GM23338 (cell line): ENCODE data around the gene KCNMA1. TPM values are rescaled to one million over a fixed set of nuclear protein-coding genes. Genes with fewer than 3 reads are reported as not detected.

ENCODE experiments used
- ATAC-seq: fragments of 200-7000 bp; cut with Tn5 transposase; 3 replicates; pipeline ENCODE4 v1.9.1; 2020
- DNase-seq: peaks from one replicate; pipeline ENCODE4 v3.0.0-alpha.2; 2015; ENCODE audit warnings: low spot score
- H2AFZ ChIP-seq: fragments of 200-600 bp; sonication (generic); 2 replicates; pipeline ENCODE4 v1.8.0; 2016; ENCODE audit warnings: antibody characterized with exemption, mild to moderate bottlenecking, moderate library complexity
- H3F3A ChIP-seq: fragments of 200-600 bp; sonication (generic); replicated peaks from 2 replicates; pipeline ENCODE4 v1.8.0; 2017; ENCODE audit warnings: antibody characterized with exemption, mixed run types, low read depth
- H3K27ac ChIP-seq: fragments of 200-600 bp; sonication (generic); 2 replicates; pipeline ENCODE4 v1.6.1; 2016; ENCODE audit warnings: low read depth
- H3K27me3 ChIP-seq: fragments of 200-600 bp; sonication (generic); 2 replicates; pipeline ENCODE4 v1.8.0; 2016; ENCODE audit warnings: mild to moderate bottlenecking, mixed run types, moderate library complexity; ENCODE audit not compliant: insufficient read depth
- H3K36me3 ChIP-seq: fragments of 200-600 bp; sonication (generic); 2 replicates; pipeline ENCODE4 v1.8.0; 2016; ENCODE audit warnings: mild to moderate bottlenecking; ENCODE audit not compliant: insufficient read depth
- H3K4me1 ChIP-seq: fragments of 200-600 bp; sonication (generic); 2 replicates; pipeline ENCODE4 v1.8.0; 2016; ENCODE audit warnings: mild to moderate bottlenecking, moderate library complexity; ENCODE audit not compliant: insufficient read depth
- H3K4me2 ChIP-seq: fragments of 200-600 bp; sonication (generic); 2 replicates; pipeline ENCODE4 v1.7.1; 2017; ENCODE audit warnings: mixed run types
- H3K4me3 ChIP-seq: fragments of 200-600 bp; sonication (generic); 2 replicates; pipeline ENCODE4 v1.6.1; 2016; ENCODE audit warnings: mixed run types
- H3K79me2 ChIP-seq: fragments of 200-600 bp; sonication (generic); replicated peaks from 2 replicates; pipeline ENCODE4 v1.8.0; 2017; ENCODE audit warnings: mild to moderate bottlenecking; ENCODE audit not compliant: insufficient read depth
- H3K9me2 ChIP-seq: fragments of 200-600 bp; sonication (generic); 2 replicates; pipeline ENCODE4 v1.8.0; 2017; ENCODE audit not compliant: insufficient read depth
- H4K20me1 ChIP-seq: fragments of 200-600 bp; sonication (generic); replicated peaks from 2 replicates; pipeline ENCODE4 v1.8.0; 2017; ENCODE audit warnings: mild to moderate bottlenecking; ENCODE audit not compliant: insufficient read depth
- H3K27ac Mint-ChIP-seq: 2 replicates; pipeline ENCODE4 v1.8.0; 2020; ENCODE audit warnings: inconsistent platforms, mild to moderate bottlenecking, moderate library complexity, mixed read lengths
- H3K27me3 Mint-ChIP-seq: 3 replicates; pipeline ENCODE4 v1.8.0; 2022; ENCODE audit warnings: low read depth, mild to moderate bottlenecking, moderate library complexity, mixed read lengths, inconsistent platforms; ENCODE audit not compliant: insufficient read depth, poor library complexity
- H3K36me3 Mint-ChIP-seq: 3 replicates; pipeline ENCODE4 v1.8.0; 2021; ENCODE audit warnings: low read depth, mild to moderate bottlenecking, inconsistent platforms, moderate library complexity, mixed read lengths
- H3K4me1 Mint-ChIP-seq: 3 replicates; pipeline ENCODE4 v1.8.0; 2020; ENCODE audit warnings: mild to moderate bottlenecking, inconsistent platforms, mixed read lengths
- H3K4me3 Mint-ChIP-seq: 3 replicates; pipeline ENCODE4 v1.8.0; 2021; ENCODE audit warnings: moderate library complexity, mild to moderate bottlenecking, inconsistent platforms, mixed read lengths
- H3K9me3 Mint-ChIP-seq: 3 replicates; pipeline ENCODE4 v1.8.0; 2020; ENCODE audit warnings: moderate library complexity, mild to moderate bottlenecking, inconsistent platforms, mixed read lengths
- CREB1 ChIP-seq: fragments of 250-450 bp; sonication (Bioruptor Pico); IDR thresholded peaks from 2 replicates; pipeline ENCODE4 v1.5.0; 2020; ENCODE audit warnings: low read depth, mild to moderate bottlenecking, moderate library complexity
- EZH2 ChIP-seq: fragments of 200-600 bp; sonication (generic); IDR thresholded peaks from one replicate; pipeline ENCODE4 v1.8.0; 2017; ENCODE audit warnings: antibody characterized with exemption, mild to moderate bottlenecking, low read depth; ENCODE audit not compliant: unreplicated experiment
- EZH2phosphoT487 ChIP-seq: fragments of 200-600 bp; sonication (generic); IDR thresholded peaks from one replicate; pipeline ENCODE4 v1.8.1; 2018; ENCODE audit warnings: antibody characterized with exemption; ENCODE audit not compliant: unreplicated experiment
- JUNB ChIP-seq: IDR thresholded peaks from one replicate; pipeline ENCODE4 v1.6.1; 2016; ENCODE audit warnings: antibody characterized with exemption; ENCODE audit not compliant: unreplicated experiment
- NANOG ChIP-seq: IDR thresholded peaks from 2 replicates; pipeline ENCODE4 v1.6.1; 2016; ENCODE audit warnings: antibody characterized with exemption, borderline replicate concordance
- POLR2AphosphoS5 ChIP-seq: IDR thresholded peaks from 2 replicates; pipeline ENCODE4 v1.6.1; 2016; ENCODE audit warnings: antibody characterized with exemption, low read depth
- STAT1 ChIP-seq: IDR thresholded peaks from one replicate; pipeline ENCODE4 v1.6.1; 2016; ENCODE audit warnings: antibody characterized with exemption; ENCODE audit not compliant: unreplicated experiment
- ZNF114 ChIP-seq: fragments of 250-450 bp; sonication (Bioruptor Pico); IDR thresholded peaks from 2 replicates; pipeline ENCODE4 v1.5.0; 2020; ENCODE audit warnings: mild to moderate bottlenecking, moderate library complexity
- ZNF331 ChIP-seq: fragments of 250-450 bp; sonication (Bioruptor Pico); IDR thresholded peaks from 2 replicates; pipeline ENCODE4 v1.5.0; 2020; ENCODE audit warnings: low read depth, mild to moderate bottlenecking, moderate library complexity
- polyA plus RNA-seq: library from polyadenylated mRNA; unstranded; fragments of >200 nt; fragmentation: Nextera tagmentation; extraction: Ambion mirVana; gene quantifications from 2 replicates; pipeline ENCODE4 v1.2.1, GENCODE V29; 2016
- total RNA-seq: library from RNA; depleted of rRNA; stranded (reverse); fragments of >200 nt; shearing (Covaris generic); gene quantifications from 2 replicates; pipeline ENCODE4 v1.2.3, GENCODE V29; 2014
- TF ChIP-seq, protein P1 (sequence below): IDR thresholded peaks from 2 replicates; pipeline ENCODE4 v1.6.1; 2016; ENCODE audit warnings: antibody characterized with exemption
- TF ChIP-seq, protein P2 (sequence below): fragments of 250-450 bp; sonication (Bioruptor Pico); IDR thresholded peaks from 2 replicates; pipeline ENCODE4 v1.5.0; 2020; ENCODE audit warnings: mild to moderate bottlenecking, moderate library complexity

Gene KCNMA1
- total and polyA plus RNA-seq, 2 experiments from 2014 or later = 8.2 to 9.0 TPM

DNA sequence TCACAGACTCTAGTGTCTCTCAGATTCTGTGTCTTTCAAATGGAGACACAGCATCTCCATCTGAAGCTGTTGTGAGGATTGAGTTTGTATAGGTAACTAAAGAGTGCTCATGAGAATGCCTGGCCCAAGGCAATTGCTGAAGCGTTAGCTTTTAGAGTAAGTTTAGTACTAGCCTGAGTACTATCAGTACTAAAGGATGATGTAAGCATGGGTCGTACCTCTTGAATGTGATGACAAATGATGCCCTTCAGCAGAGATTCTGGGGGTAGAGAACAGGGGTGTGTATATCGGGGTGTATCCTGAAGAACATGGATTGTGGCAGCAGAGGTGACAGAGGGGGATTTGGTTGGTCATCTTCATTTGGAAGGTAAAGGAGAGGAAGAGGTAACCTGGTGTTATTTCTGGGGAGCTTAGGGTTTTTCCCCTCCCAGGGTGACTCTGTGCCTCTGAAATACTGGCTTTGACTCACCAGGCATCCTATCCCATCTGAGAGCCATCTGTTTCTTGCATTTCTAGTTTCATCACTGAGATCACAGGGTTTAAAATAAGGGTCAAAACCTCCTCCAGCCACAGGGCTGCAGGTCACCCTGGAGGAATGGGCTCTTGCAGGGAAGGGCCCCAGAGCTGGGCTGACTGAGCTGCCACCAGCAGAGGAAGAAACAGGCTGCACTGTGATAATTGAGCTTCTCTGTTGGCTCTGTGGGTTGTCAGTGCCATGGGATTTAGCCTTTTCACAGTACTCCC, 756.0 kb downstream of the KCNMA1 start:
- Histone ChIP-seq H3K27me3 (no peaks in the 10 kb centered on the region), H3K36me3 (no peaks in the 10 kb centered on the region), H3F3A (no peaks in the 10 kb centered on the region), H3K4me1 (no peaks in the 10 kb centered on the region; the same call in 1 of the 2 replicates), H3K27ac (no peak overlapping the region), H3K79me2 (no peaks in the 10 kb centered on the region), H2AFZ (no peak overlapping the region), H3K9me2 (peaks cover 4% of the 10 kb centered on the region; the same call in 1 of the 2 replicates), H4K20me1 (no peaks in the 10 kb centered on the region), H3K4me2 (no peak overlapping the region), H3K4me3 (no peak overlapping the region)
- no peak overlapping the region for H3K4me3 Mint-ChIP-seq
- H3K27ac Mint-ChIP-seq = no peak overlapping the region
- ATAC-seq = no peak
- no peaks in the 10 kb centered on the region for H3K36me3 Mint-ChIP-seq
- H3K27me3 Mint-ChIP-seq = peaks cover 4% of the 10 kb centered on the region
- TF ChIP-seq, protein P1, sequence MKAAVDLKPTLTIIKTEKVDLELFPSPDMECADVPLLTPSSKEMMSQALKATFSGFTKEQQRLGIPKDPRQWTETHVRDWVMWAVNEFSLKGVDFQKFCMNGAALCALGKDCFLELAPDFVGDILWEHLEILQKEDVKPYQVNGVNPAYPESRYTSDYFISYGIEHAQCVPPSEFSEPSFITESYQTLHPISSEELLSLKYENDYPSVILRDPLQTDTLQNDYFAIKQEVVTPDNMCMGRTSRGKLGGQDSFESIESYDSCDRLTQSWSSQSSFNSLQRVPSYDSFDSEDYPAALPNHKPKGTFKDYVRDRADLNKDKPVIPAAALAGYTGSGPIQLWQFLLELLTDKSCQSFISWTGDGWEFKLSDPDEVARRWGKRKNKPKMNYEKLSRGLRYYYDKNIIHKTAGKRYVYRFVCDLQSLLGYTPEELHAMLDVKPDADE = no peak
- TF ChIP-seq EZH2phosphoT487 (no peak), ZNF331 (CRISPR knock-in tag) (no peak), STAT1 (no peak), EZH2 (no peak), CREB1 (no peak), POLR2AphosphoS5 (no peak), NANOG (no peak), JUNB (no peak), ZNF114 (CRISPR knock-in tag) (no peak)
- TF ChIP-seq, protein P2, sequence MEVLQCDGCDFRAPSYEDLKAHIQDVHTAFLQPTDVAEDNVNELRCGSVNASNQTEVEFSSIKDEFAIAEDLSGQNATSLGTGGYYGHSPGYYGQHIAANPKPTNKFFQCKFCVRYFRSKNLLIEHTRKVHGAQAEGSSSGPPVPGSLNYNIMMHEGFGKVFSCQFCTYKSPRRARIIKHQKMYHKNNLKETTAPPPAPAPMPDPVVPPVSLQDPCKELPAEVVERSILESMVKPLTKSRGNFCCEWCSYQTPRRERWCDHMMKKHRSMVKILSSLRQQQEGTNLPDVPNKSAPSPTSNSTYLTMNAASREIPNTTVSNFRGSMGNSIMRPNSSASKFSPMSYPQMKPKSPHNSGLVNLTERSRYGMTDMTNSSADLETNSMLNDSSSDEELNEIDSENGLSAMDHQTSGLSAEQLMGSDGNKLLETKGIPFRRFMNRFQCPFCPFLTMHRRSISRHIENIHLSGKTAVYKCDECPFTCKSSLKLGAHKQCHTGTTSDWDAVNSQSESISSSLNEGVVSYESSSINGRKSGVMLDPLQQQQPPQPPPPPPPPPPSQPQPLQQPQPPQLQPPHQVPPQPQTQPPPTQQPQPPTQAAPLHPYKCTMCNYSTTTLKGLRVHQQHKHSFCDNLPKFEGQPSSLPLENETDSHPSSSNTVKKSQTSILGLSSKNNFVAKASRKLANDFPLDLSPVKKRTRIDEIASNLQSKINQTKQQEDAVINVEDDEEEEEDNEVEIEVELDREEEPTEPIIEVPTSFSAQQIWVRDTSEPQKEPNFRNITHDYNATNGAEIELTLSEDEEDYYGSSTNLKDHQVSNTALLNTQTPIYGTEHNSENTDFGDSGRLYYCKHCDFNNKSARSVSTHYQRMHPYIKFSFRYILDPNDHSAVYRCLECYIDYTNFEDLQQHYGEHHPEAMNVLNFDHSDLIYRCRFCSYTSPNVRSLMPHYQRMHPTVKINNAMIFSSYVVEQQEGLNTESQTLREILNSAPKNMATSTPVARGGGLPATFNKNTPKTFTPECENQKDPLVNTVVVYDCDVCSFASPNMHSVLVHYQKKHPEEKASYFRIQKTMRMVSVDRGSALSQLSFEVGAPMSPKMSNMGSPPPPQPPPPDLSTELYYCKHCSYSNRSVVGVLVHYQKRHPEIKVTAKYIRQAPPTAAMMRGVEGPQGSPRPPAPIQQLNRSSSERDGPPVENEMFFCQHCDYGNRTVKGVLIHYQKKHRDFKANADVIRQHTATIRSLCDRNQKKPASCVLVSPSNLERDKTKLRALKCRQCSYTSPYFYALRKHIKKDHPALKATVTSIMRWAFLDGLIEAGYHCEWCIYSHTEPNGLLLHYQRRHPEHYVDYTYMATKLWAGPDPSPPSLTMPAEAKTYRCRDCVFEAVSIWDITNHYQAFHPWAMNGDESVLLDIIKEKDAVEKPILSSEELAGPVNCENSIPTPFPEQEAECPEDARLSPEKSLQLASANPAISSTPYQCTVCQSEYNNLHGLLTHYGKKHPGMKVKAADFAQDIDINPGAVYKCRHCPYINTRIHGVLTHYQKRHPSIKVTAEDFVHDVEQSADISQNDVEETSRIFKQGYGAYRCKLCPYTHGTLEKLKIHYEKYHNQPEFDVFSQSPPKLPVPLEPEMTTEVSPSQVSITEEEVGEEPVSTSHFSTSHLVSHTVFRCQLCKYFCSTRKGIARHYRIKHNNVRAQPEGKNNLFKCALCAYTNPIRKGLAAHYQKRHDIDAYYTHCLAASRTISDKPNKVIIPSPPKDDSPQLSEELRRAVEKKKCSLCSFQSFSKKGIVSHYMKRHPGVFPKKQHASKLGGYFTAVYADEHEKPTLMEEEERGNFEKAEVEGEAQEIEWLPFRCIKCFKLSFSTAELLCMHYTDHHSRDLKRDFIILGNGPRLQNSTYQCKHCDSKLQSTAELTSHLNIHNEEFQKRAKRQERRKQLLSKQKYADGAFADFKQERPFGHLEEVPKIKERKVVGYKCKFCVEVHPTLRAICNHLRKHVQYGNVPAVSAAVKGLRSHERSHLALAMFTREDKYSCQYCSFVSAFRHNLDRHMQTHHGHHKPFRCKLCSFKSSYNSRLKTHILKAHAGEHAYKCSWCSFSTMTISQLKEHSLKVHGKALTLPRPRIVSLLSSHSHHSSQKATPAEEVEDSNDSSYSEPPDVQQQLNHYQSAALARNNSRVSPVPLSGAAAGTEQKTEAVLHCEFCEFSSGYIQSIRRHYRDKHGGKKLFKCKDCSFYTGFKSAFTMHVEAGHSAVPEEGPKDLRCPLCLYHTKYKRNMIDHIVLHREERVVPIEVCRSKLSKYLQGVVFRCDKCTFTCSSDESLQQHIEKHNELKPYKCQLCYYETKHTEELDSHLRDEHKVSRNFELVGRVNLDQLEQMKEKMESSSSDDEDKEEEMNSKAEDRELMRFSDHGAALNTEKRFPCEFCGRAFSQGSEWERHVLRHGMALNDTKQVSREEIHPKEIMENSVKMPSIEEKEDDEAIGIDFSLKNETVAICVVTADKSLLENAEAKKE = no peak
- no peak for DNase-seq
- H3K9me3 Mint-ChIP-seq = no peaks in the 10 kb centered on the region
- peaks cover 9% of the 10 kb centered on the region for H3K4me1 Mint-ChIP-seq
